Measurements from ENCODE around the gene RASSF1. TPM values are rescaled to one million over a fixed set of nuclear protein-coding genes. Genes with fewer than 3 reads are reported as not detected.
A peak's percentile ranks its signal among the peaks of the same experiment; 100 is the strongest.

The RASSF1 gene
- total and polyA plus RNA-seq, 2 of the 13 experiments (the other 11 are each of a cell fraction or from before 2014, with no cell fraction given): 10.2 to 27.5 TPM

GRCh38 chr3:50358911-50359759, 18.5 kb upstream of the RASSF1 start, which contains the start of gene TMEM115 (continued):
- 0 out of 2 replicates have a peak, but pooled peaks have one; percentile 63 for TF ChIP-seq AFF4 (CRISPR knock-in tag; IDR thresholded peaks at IDR 0.05)
- peak; percentile 32; the same call in 1 of the 2 replicates for TF ChIP-seq MZF1 (CRISPR knock-in tag; IDR thresholded peaks at IDR 0.05; ENCODE audit: borderline replicate concordance)
- no peak for TF ChIP-seq ZNF260 (CRISPR knock-in tag; IDR thresholded peaks at IDR 0.05; ENCODE audit: borderline replicate concordance, low read depth)
- no peak for TF ChIP-seq ZUFSP (CRISPR knock-in tag; IDR thresholded peaks at IDR 0.05; ENCODE audit: borderline replicate concordance)
- TF ChIP-seq HHEX (CRISPR knock-in tag; IDR thresholded peaks at IDR 0.05): no peak
- peak; percentile 80; the same call in 1 of the 2 replicates for TF ChIP-seq STAT6 (CRISPR knock-in tag; IDR thresholded peaks at IDR 0.05; ENCODE audit: borderline replicate concordance)
- TF ChIP-seq RBAK (CRISPR knock-in tag; IDR thresholded peaks at IDR 0.05): no peak
- peak; percentile 22; the same call in 1 of the 2 replicates for TF ChIP-seq ZNF12 (CRISPR knock-in tag; IDR thresholded peaks at IDR 0.05)
- no peak; the same call in 1 of the 2 replicates for TF ChIP-seq ZBTB43 (CRISPR knock-in tag; conservative IDR thresholded peaks at IDR 0.05)
- no peak for TF ChIP-seq ZNF761 (CRISPR knock-in tag; conservative IDR thresholded peaks at IDR 0.05)
- TF ChIP-seq ZNF510 (CRISPR knock-in tag; IDR thresholded peaks at IDR 0.05; ENCODE audit: low read depth): peak; percentile 85
- TF ChIP-seq ARNT2 (CRISPR knock-in tag; IDR thresholded peaks at IDR 0.05; ENCODE audit: low read depth): peak; percentile 87
- no peak for TF ChIP-seq REST (IDR thresholded peaks at IDR 0.05; ENCODE audit: borderline replicate concordance in 1 of 2, low read depth in 1 of 2, low read length in 2 of 2)
- no peak for TF ChIP-seq HMG20B (CRISPR knock-in tag; conservative IDR thresholded peaks at IDR 0.05)
